Transverse colon (tissue), 3 donors: ENCODE measurements around the gene HMX3.

ENCODE experiments used
- CTCF ChIP-seq, 5 experiments: fragments of 200-600 bp in 3 of 5; fragments of 450-650 bp in 2 of 5; sonication (generic) in 3 of 5; IDR thresholded peaks; 1 replicate in 2 of 5; 2 replicates in 3 of 5; pipeline ENCODE4 v1.5.1; 2016 to 2017; ENCODE audit warnings: antibody characterized with exemption in 5 of 5, inconsistent platforms in 3 of 5, mild to moderate bottlenecking in 2 of 5, moderate library complexity in 1 of 5
- POLR2A ChIP-seq: fragments of 450-650 bp; IDR thresholded peaks from one replicate; pipeline ENCODE4 v1.6.1; 2016; ENCODE audit warnings: antibody characterized with exemption, mild to moderate bottlenecking, moderate library complexity

- TF ChIP-seq CTCF (IDR thresholded peaks at IDR 0.05) (no peak), POLR2A (no peak)
Measured at GRCh38 chr10:123149568-123150270, 13.9 kb downstream of the HMX3 start.
